ENCODE measurements around the gene KIR3DL1. TPM values are rescaled to one million over a fixed set of nuclear protein-coding genes. Genes with fewer than 3 reads are reported as not detected.

Gene KIR3DL1
- total RNA-seq, 1 donor = not detected

DNA sequence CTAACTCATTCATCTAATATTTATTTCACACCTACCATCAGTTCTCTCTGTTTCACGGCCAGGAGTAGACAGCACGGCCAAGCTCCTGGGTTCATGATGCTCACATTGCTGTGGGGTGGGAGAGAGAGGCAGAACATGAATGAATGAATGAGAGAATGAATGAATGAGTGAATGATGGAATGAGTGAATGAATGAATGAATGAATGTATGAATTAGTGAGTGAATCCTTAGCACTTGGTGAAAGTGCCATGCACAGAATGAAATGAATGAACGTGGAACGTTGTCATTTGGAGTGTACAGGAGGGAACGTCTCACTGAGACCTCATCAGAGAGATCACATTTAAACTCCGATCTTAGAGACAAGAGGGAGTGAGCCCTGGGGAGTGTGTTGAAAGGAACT is 24.8 kb upstream of the KIR3DL1 start:
- H3K4me3 ChIP-seq (ENCODE audit: low read depth, low read length) = no peak overlapping the region
- no peak for DNase-seq (ENCODE audit: low read depth)
- TF ChIP-seq, protein P1, sequence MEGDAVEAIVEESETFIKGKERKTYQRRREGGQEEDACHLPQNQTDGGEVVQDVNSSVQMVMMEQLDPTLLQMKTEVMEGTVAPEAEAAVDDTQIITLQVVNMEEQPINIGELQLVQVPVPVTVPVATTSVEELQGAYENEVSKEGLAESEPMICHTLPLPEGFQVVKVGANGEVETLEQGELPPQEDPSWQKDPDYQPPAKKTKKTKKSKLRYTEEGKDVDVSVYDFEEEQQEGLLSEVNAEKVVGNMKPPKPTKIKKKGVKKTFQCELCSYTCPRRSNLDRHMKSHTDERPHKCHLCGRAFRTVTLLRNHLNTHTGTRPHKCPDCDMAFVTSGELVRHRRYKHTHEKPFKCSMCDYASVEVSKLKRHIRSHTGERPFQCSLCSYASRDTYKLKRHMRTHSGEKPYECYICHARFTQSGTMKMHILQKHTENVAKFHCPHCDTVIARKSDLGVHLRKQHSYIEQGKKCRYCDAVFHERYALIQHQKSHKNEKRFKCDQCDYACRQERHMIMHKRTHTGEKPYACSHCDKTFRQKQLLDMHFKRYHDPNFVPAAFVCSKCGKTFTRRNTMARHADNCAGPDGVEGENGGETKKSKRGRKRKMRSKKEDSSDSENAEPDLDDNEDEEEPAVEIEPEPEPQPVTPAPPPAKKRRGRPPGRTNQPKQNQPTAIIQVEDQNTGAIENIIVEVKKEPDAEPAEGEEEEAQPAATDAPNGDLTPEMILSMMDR (IDR thresholded peaks at IDR 0.05; ENCODE audit: insufficient read depth, low read depth, low read length) = no peak

DNA sequence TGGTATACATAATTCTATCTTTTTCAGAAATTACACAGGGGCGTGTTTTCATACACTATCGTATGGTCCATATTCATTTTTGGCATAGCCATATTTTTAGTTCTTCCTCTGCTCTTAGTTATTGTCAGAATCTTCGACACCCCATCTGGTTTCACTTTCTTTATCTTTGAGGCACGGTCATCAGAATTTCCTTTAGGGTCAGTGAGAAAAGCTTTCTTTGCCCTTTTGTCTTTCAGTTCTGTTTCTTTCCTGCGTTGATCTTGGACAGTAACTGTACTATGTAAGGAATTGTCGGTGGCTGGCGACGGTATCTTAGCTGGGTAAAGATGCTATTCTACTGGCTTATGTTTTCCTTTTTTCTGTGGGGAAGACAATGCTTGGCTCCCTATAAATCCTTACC is 23.5 kb upstream of the KIR3DL1 start:
- TF ChIP-seq, protein P1 (IDR thresholded peaks at IDR 0.05; ENCODE audit: insufficient read depth, low read depth, low read length) = no peak
- DNase-seq (ENCODE audit: low read depth) = no peak
- no peak overlapping the region for H3K4me3 ChIP-seq (ENCODE audit: low read depth, low read length)

DNA sequence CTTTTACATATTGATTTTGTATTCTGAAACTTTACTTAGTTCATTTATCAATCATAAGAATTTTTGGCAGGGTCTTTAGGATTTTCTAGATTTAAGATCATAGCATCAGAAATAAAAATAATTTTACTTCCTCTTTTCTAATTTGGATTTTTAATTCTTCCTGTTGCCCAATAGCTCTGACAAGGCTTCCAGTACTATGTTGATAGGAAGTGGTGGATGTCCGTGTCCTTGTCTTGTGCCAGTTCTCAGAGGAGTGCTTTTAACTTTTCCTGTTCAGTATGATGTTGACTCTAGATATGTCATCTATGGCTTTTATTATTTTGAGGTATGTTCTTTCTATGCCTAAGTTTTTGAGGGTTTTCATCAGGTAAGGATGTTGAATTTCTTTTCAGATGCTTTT is 20.5 kb upstream of the KIR3DL1 start:
- H3K4me3 ChIP-seq (ENCODE audit: low read depth, low read length) = no peak overlapping the region
- TF ChIP-seq, protein P1 (IDR thresholded peaks at IDR 0.05; ENCODE audit: insufficient read depth, low read depth, low read length) = no peak
- no peak for DNase-seq (ENCODE audit: low read depth)

DNA sequence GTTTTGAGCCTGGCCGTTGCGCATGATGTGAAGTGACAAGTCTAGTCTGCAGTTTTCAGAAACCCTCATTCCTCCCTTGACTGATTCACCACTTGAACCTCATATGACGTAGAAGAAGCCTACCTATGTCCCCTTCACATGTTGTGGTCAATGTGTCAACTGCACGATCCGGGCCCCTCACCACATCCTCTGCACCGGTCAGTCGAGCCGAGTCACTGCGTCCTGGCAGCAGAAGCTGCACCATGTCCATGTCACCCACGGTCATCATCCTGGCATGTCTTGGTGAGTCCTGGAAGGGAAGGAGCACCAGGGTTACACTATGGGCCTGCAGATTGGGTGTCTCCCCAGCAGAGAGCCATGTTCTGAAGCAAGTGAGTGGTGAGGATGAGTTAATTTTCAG is 12.9 kb upstream of the KIR3DL1 start, which contains the start of gene KIR2DL4:
TSS of gene KIR2DL4 (plus strand) at position 201 of the 400 bp plus-strand sequence. CDS start at position 243, 42 bp downstream.
- no peak within 1 kb of the TSS for H3K4me3 ChIP-seq (ENCODE audit: low read depth, low read length)
- TF ChIP-seq, protein P1 (IDR thresholded peaks at IDR 0.05; ENCODE audit: insufficient read depth, low read depth, low read length) = no peak
- DNase-seq (ENCODE audit: low read depth) = no peak

DNA sequence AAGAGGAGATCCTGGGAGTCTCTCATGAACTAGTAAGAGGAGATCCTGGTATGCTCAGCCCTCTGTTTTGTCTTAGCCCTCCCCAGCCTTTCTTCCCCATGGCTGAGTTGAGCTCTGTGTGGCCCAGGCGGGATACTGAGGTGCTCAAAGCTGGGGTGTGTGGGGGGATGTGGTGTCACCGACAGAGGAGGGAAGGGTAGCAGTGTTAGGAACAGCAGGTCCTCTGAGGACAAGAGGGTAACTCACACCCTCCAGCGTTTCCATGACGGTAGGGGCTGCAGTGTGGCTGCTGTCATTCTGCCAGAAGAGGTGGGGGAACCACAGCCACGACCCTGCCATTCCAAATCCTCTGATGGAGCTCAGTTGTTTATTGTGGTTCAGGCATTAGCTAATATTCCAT is 12.2 kb upstream of the KIR3DL1 start:
- DNase-seq (ENCODE audit: low read depth) = no peak
- TF ChIP-seq, protein P1 (IDR thresholded peaks at IDR 0.05; ENCODE audit: insufficient read depth, low read depth, low read length) = no peak
- no peak overlapping the region for H3K4me3 ChIP-seq (ENCODE audit: low read depth, low read length)

DNA sequence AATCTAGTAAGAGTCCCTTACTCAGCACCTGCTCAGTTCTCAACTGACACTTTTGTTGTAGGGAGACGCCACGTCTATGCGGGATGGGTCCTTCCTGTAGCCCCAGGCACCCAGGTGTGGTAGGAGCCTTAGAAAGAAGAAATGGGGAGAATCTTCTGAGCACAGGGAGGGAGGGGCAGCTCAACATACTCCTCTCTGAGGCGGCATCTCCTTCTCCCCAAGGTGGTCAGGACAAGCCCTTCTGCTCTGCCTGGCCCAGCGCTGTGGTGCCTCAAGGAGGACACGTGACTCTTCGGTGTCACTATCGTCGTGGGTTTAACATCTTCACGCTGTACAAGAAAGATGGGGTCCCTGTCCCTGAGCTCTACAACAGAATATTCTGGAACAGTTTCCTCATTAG is 11.7 kb upstream of the KIR3DL1 start:
- TF ChIP-seq, protein P1 (IDR thresholded peaks at IDR 0.05; ENCODE audit: insufficient read depth, low read depth, low read length) = no peak
- no peak overlapping the region for H3K4me3 ChIP-seq (ENCODE audit: low read depth, low read length)

More for the DNA sequence above, 11.7 kb upstream of the KIR3DL1 start:
- DNase-seq (ENCODE audit: low read depth) = no peak
